GM12878 (cell line): ENCODE measurements around the gene RPS6KA4. TPM values are rescaled to one million over a fixed set of nuclear protein-coding genes. Genes with fewer than 3 reads are reported as not detected.

Experiments used
- ATAC-seq: fragments of 200-7000 bp; cut with Tn5 transposase; 3 replicates; pipeline ENCODE4 v1.9.1; 2020; ENCODE audit warnings: mild to moderate bottlenecking, moderate library complexity
- BruUV-seq: library from RNA; stranded (reverse); fragments of 400-500 nt; replicated peaks from 2 replicates; lab custom pipeline; 2021; lab: Mats Ljungman, UMichigan
- CTCF ChIA-PET: fragments of 300-600 bp; sonication (Branson Sonifier 250); formaldehyde crosslinking; extraction: SDS; loops from one replicate; lab custom pipeline; 2021; ENCODE audit warnings: inconsistent platforms; lab: Yijun Ruan, JAX
- POLR2A ChIA-PET: fragments of 350-600 bp; formaldehyde crosslinking; extraction: SDS; loops from one replicate; lab custom pipeline; 2021; ENCODE audit warnings: inconsistent platforms; lab: Charles Lee
- RAD21 ChIA-PET: fragments of 300-600 bp; sonication (Branson Sonifier 250); formaldehyde crosslinking; loops from one replicate; lab custom pipeline; 2023; ENCODE audit warnings: antibody characterized with exemption; ENCODE audit not compliant: unreplicated experiment; lab: Charles Lee
- SMC1A ChIA-PET: fragments of 300-600 bp; sonication (Branson Sonifier 250); formaldehyde crosslinking; loops from one replicate; lab custom pipeline; 2023; ENCODE audit not compliant: unreplicated experiment, uncharacterized antibody; lab: Charles Lee
- DNase-seq: peaks from one replicate; pipeline ENCODE4 v3.0.0-alpha.2; 2011; ENCODE audit warnings: low read depth, low spot score
- FAIRE-seq: peaks from 3 replicates; lab custom pipeline; 2011; peaks lifted over from hg19 to GRCh38; lab: Jason Lieb, UNC
- H2AFZ ChIP-seq: 2 replicates; pipeline ENCODE4 v1.6.0; 2011; ENCODE audit warnings: low read depth, low read length, control low read depth; ENCODE audit not compliant: control insufficient read depth
- H3K27ac ChIP-seq: 2 replicates; pipeline ENCODE4 v1.5.1; 2011; ENCODE audit warnings: control low read depth; ENCODE audit not compliant: control insufficient read depth, insufficient read depth
- H3K27me3 ChIP-seq, 2 experiments: replicated peaks in 1 of 2; 2 replicates each; pipeline versions ENCODE4 v1.6.0 to v1.6.1; 2011; ENCODE audit warnings: low read length in 1 of 2; ENCODE audit not compliant: control insufficient read depth in 2 of 2, insufficient read depth in 2 of 2
- H3K36me3 ChIP-seq, 2 experiments: 2 replicates each; pipeline ENCODE4 v1.5.1; 2011; ENCODE audit warnings: low read length in 1 of 2; ENCODE audit not compliant: control insufficient read depth in 2 of 2, insufficient read depth in 2 of 2
- H3K4me1 ChIP-seq: 2 replicates; pipeline ENCODE4 v1.6.1; 2011; ENCODE audit warnings: mild to moderate bottlenecking, low read length, moderate library complexity, mixed read lengths; ENCODE audit not compliant: control insufficient read depth, insufficient read depth
- H3K4me2 ChIP-seq: 2 replicates; pipeline ENCODE4 v1.6.0; 2011; ENCODE audit warnings: control low read depth; ENCODE audit not compliant: control insufficient read depth, insufficient read depth
- H3K4me3 ChIP-seq: fragments of 200-600 bp; sonication (generic); 2 replicates; pipeline ENCODE4 v1.5.1; 2016
- H3K79me2 ChIP-seq: 2 replicates; pipeline ENCODE4 v1.6.0; 2011; ENCODE audit warnings: low read length; ENCODE audit not compliant: control insufficient read depth, insufficient read depth
- H3K9ac ChIP-seq: 2 replicates; pipeline ENCODE4 v1.8.0; 2011; ENCODE audit warnings: low read length, control low read depth, mixed read lengths; ENCODE audit not compliant: control insufficient read depth, insufficient read depth
- H3K9me3 ChIP-seq: replicated peaks from 3 replicates; pipeline ENCODE4 v1.5.1; 2011; ENCODE audit warnings: mild to moderate bottlenecking, low read length; ENCODE audit not compliant: control insufficient read depth, insufficient read depth
- H4K20me1 ChIP-seq: 2 replicates; pipeline ENCODE4 v1.6.0; 2011; ENCODE audit not compliant: control insufficient read depth, insufficient read depth
- BHLHE40 ChIP-seq, 2 experiments: fragments of 450-650 bp in 1 of 2; IDR thresholded peaks; 2 replicates each; pipeline ENCODE4 v1.6.1; 2011 to 2017; ENCODE audit warnings: low read depth in 2 of 2, borderline replicate concordance in 1 of 2, improper control_type of control experiment in 1 of 2, low read length in 1 of 2, mild to moderate bottlenecking in 1 of 2
- CBFB ChIP-seq: IDR thresholded peaks from 2 replicates; pipeline ENCODE4 v1.6.1; 2016; ENCODE audit warnings: antibody characterized with exemption, low read depth
- CHD1 ChIP-seq: IDR thresholded peaks from 2 replicates; pipeline ENCODE4 v1.6.1; 2012; ENCODE audit warnings: low read depth, low read length, improper control_type of control experiment
- ESRRA ChIP-seq: IDR thresholded peaks from 2 replicates; pipeline ENCODE4 v1.6.1; 2012; ENCODE audit warnings: mild to moderate bottlenecking, low read length, improper control_type of control experiment
- EZH2 ChIP-seq: IDR thresholded peaks from 2 replicates; pipeline ENCODE4 v1.6.1; 2012; ENCODE audit warnings: low read depth, mild to moderate bottlenecking, control low read depth, inconsistent platforms, low read length, borderline replicate concordance; ENCODE audit not compliant: control insufficient read depth
- NFIC ChIP-seq: IDR thresholded peaks from 2 replicates; pipeline ENCODE4 v1.6.1; 2012; ENCODE audit warnings: low read depth, mild to moderate bottlenecking, inconsistent platforms, low read length, moderate library complexity
- NFYB ChIP-seq: IDR thresholded peaks from 2 replicates; pipeline ENCODE4 v1.6.1; 2011; ENCODE audit warnings: low read depth, mild to moderate bottlenecking, low read length, improper control_type of control experiment, moderate library complexity; ENCODE audit not compliant: insufficient read depth
- RAD51 ChIP-seq: fragments of 450-650 bp; IDR thresholded peaks from 2 replicates; pipeline ENCODE4 v1.6.1; 2016; ENCODE audit warnings: moderate library complexity, mild to moderate bottlenecking, inconsistent platforms
- SMC3 ChIP-seq: IDR thresholded peaks from 2 replicates; pipeline ENCODE4 v1.6.1; 2011; ENCODE audit warnings: low read length, improper control_type of control experiment, borderline replicate concordance
- SP1 ChIP-seq: IDR thresholded peaks from one replicate; pipeline ENCODE4 v1.6.1; 2011; ENCODE audit warnings: low read depth, low read length
- SRF ChIP-seq, 2 experiments: IDR thresholded peaks; 2 replicates each; pipeline ENCODE4 v1.6.1; 2011; ENCODE audit warnings: low read depth in 2 of 2, low read length in 2 of 2, mild to moderate bottlenecking in 1 of 2, moderate library complexity in 1 of 2
- ZZZ3 ChIP-seq: IDR thresholded peaks from 2 replicates; pipeline ENCODE4 v1.6.1; 2011; ENCODE audit warnings: low read depth; ENCODE audit not compliant: control insufficient read depth, insufficient read length
- WGBS: methylation state at CpG from one replicate; pipeline ENCODE4 v1.1.6; 2016; ENCODE audit warnings: low lambda C conversion rate; ENCODE audit not compliant: insufficient replicate concordance, insufficient coverage; ENCODE audit errors: missing lambda C conversion rate; 5-methylcytosine and 5-hydroxymethylcytosine counted together
- in situ Hi-C: fragments of 300-500 bp; cut with MboI; formaldehyde crosslinking; loops from 9 replicates; pipeline ENCODE4 v1.14.3; 2018; ENCODE audit warnings: mixed read lengths
- intact Hi-C: fragments of 100-400 bp; cut with micrococcal nuclease; formaldehyde crosslinking; loops from one replicate; pipeline ENCODE4 v1.14.2; 2022; ENCODE audit not compliant: unreplicated experiment
- polyA plus RNA-seq, 11 experiments: library from polyadenylated mRNA; depleted of rRNA in 4 of 11; unstranded in 6 of 11; stranded (reverse) in 5 of 11; fragments of >200 nt; fragmentation: Nextera tagmentation in 4 of 11; fragmentation: Illumina TruSeq in 1 of 11; extraction: Ambion mirVana in 4 of 11; extraction: Trizol in 1 of 11; gene quantifications; 1 replicate in 1 of 11; 2 replicates in 10 of 11; pipeline versions ENCODE4 v1.2.1 to v1.2.3, GENCODE V29; 2011 to 2016; ENCODE audit warnings: inconsistent platforms in 2 of 11, missing spikeins in 2 of 11, low read depth in 1 of 11
- total RNA-seq, 4 experiments: library from RNA; depleted of rRNA in 3 of 4; stranded (reverse); fragments of >200 nt in 3 of 4; fragmentation: Illumina TruSeq in 1 of 4; extraction: Trizol in 1 of 4; gene quantifications; 2 replicates each; pipeline versions ENCODE4 v1.2.1 to v1.2.3, GENCODE V29; 2013 to 2021
- TF ChIP-seq, protein P1 (sequence below): IDR thresholded peaks from 2 replicates; pipeline ENCODE4 v1.6.1; 2012; ENCODE audit warnings: low read depth, low read length, improper control_type of control experiment

RPS6KA4 gene
- total and polyA plus RNA-seq, 10 of the 15 experiments (the other 5 are each of a cell fraction or from before 2014, with no cell fraction given) = 0.34 to 32.6 (median 11.3) TPM

DNA sequence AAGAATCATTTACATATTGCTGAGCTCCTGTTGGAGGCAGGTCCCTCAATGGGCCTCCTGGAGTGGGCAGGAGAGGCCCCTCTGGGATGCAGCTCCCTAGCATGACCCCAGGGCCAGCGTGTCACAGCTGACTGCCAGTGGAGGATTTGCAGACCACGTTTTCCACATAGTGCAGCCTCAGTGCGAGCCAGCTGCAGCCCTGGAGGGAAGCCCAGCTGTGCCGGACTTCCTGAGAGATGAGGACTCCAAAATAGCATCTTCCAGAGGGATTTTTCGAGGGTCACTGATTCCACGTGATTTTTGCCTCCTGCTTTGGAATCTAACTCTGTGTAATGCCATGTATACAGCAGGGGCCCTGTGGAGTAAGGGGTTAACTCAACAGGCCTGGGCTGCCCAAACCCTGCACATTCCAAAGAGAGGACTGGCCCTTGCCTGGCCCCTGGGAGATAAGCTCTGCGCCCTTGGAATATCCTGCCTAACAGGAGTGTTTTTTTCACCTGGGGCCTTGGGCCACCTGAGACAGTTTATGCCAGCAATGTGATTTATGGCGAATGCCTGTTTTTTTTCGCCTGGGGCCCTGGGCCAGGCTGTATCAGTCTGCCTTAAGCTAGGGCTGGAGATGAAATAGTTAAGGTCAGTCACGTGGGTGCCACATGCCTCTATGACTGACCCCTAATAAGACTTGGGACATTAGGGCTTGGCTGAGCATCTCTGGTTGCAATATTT, 47.4 kb downstream of the RPS6KA4 start:
- DNase-seq = no peak
- FAIRE-seq = no peak
- intact Hi-C loops (no loop called here), in situ Hi-C loops (no loop called here)
- RAD21 ChIA-PET = no interaction called here
- no peak overlapping the region for H3K9ac ChIP-seq
- CTCF ChIA-PET = interaction anchor here (1.0 to 1.5 kb wide), 2 partner anchors 42 to 50 kb away, joined by 3 to 4 read pairs; no protein-coding TSS in a partner anchor
- H3K9me3 ChIP-seq = no peaks in the 10 kb centered on the region
- no peak overlapping the region for H3K4me3 ChIP-seq
- no TSS peak for BruUV-seq
- H3K4me1 ChIP-seq = no peaks in the 10 kb centered on the region
- SMC1A ChIA-PET = interaction anchor here (0.6 kb wide), 1 partner anchor 93 kb away, joined by 3 read pairs; no protein-coding TSS in a partner anchor
- POLR2A ChIA-PET = no interaction called here
- no peak overlapping the region for H3K4me2 ChIP-seq
- no peak for ATAC-seq
- no peaks in the 10 kb centered on the region for H3K79me2 ChIP-seq
- no peak overlapping the region for H3K27ac ChIP-seq
- TF ChIP-seq NFIC (no peak), ESRRA (no peak), CBFB (no peak)
- H4K20me1 ChIP-seq = no peaks in the 10 kb centered on the region
- no peaks in the 10 kb centered on the region for H3K36me3 ChIP-seq
- no peak overlapping the region for H2AFZ ChIP-seq
- no peaks in the 10 kb centered on the region; a peak in 3 of 4 replicates for H3K27me3 ChIP-seq
- WGBS = 24% methylated on average over 10 of the region's 10 CpGs

GRCh38 chr11:64407221-64407620, 48.3 kb downstream of the RPS6KA4 start:
- ChIA-PET RAD21 (no interaction called here), CTCF (interaction anchor here (1.0 kb wide), 1 partner anchor 51 kb away, joined by 3 read pairs; no protein-coding TSS in a partner anchor), SMC1A (no interaction called here), POLR2A (no interaction called here)
- H3K4me1 ChIP-seq = no peaks in the 10 kb centered on the region
- in situ Hi-C loops = no loop called here
- no peaks in the 10 kb centered on the region; a peak in 4 of 4 replicates for H3K27me3 ChIP-seq
- DNase-seq = no peak
- no peak overlapping the region for H2AFZ ChIP-seq
- FAIRE-seq = no peak
- no peak for ATAC-seq
- H3K79me2 ChIP-seq = no peaks in the 10 kb centered on the region
- intact Hi-C loops = no loop called here
- no peaks in the 10 kb centered on the region for H3K9me3 ChIP-seq
- H3K4me2 ChIP-seq = no peak overlapping the region
- 47% methylated on average over 11 of the region's 11 CpGs for WGBS
- no peak overlapping the region for H3K27ac ChIP-seq
- BruUV-seq = no TSS peak
- no peak overlapping the region for H3K9ac ChIP-seq
- no peaks in the 10 kb centered on the region for H4K20me1 ChIP-seq
- no peaks in the 10 kb centered on the region for H3K36me3 ChIP-seq
- no peak overlapping the region for H3K4me3 ChIP-seq
- TF ChIP-seq NFYB (no peak), SRF (IDR thresholded peaks at IDR 0.05; ENCODE audit: low read depth in 2 of 2, low read length in 2 of 2) (no peak), SP1 (no peak), SMC3 (no peak), EZH2 (no peak), RAD51 (no peak), BHLHE40 (IDR thresholded peaks at IDR 0.05; ENCODE audit: borderline replicate concordance in 1 of 2, low read depth in 2 of 2, low read length in 1 of 2) (no peak), CHD1 (no peak), ZZZ3 (no peak)
- TF ChIP-seq, protein P1, sequence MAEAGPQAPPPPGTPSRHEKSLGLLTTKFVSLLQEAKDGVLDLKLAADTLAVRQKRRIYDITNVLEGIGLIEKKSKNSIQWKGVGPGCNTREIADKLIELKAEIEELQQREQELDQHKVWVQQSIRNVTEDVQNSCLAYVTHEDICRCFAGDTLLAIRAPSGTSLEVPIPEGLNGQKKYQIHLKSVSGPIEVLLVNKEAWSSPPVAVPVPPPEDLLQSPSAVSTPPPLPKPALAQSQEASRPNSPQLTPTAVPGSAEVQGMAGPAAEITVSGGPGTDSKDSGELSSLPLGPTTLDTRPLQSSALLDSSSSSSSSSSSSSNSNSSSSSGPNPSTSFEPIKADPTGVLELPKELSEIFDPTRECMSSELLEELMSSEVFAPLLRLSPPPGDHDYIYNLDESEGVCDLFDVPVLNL = no peak
